ENCODE measurements around the gene CD180.

Gene CD180

GRCh38 chr5:67142816-67143215 lies 53.8 kb downstream of the CD180 start:
- Histone ChIP-seq H3K9me3 (ENCODE audit: control insufficient read depth, low read length) (no peaks in the 10 kb centered on the region), H3K36me3 (ENCODE audit: control insufficient read depth, insufficient read depth, low read length) (no peaks in the 10 kb centered on the region), H3K4me3 (ENCODE audit: low read depth, low read length) (no peak overlapping the region), H3K27ac (no peak overlapping the region), H2AFZ (no peak overlapping the region), H3K4me2 (ENCODE audit: low read length) (no peak overlapping the region), H3K4me1 (peaks cover 3% of the 10 kb centered on the region), H3K27me3 (ENCODE audit: control insufficient read depth, insufficient read depth, low read length) (no peaks in the 10 kb centered on the region), H3K9ac (no peak overlapping the region), H3K79me2 (peaks cover 3% of the 10 kb centered on the region)
- TF ChIP-seq CTCF (IDR thresholded peaks at IDR 0.05), result no peak

DNA sequence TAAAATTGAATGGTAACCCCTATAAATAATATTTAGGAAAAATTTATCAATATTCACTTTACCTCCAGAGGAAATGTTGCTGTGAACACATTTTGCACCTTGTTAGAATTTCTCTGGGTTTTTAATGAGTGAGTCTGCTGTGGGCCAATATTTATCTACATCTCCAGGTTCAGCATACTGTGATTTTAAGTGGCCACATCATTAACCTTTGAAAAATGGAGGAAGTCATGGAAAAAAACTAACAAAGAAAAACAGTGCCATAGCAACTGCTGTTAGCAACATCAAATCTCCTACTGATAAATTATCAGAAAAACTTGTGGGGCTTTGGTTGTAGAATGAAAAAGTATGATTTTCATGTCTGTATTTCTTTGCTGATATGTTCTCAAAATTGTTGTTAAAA lies 55.0 kb downstream of the CD180 start:
- Histone ChIP-seq H3K9me3 (ENCODE audit: control insufficient read depth, low read length) (no peaks in the 10 kb centered on the region), H3K36me3 (ENCODE audit: control insufficient read depth, insufficient read depth, low read length) (no peaks in the 10 kb centered on the region), H2AFZ (no peak overlapping the region), H3K9ac (no peak overlapping the region), H3K79me2 (peaks cover 7% of the 10 kb centered on the region), H3K27me3 (ENCODE audit: control insufficient read depth, insufficient read depth, low read length) (no peaks in the 10 kb centered on the region), H3K27ac (no peak overlapping the region), H3K4me2 (ENCODE audit: low read length) (no peak overlapping the region), H3K4me3 (ENCODE audit: low read depth, low read length) (no peak overlapping the region), H3K4me1 (peaks cover 3% of the 10 kb centered on the region)
- TF ChIP-seq CTCF (IDR thresholded peaks at IDR 0.05), result no peak

- TF ChIP-seq CTCF (IDR thresholded peaks at IDR 0.05), result no peak
- Histone ChIP-seq H3K4me1 (peaks cover 3% of the 10 kb centered on the region), H2AFZ (no peak overlapping the region), H3K4me2 (ENCODE audit: low read length) (no peak overlapping the region), H3K79me2 (peaks cover 7% of the 10 kb centered on the region), H3K27ac (no peak overlapping the region), H3K36me3 (ENCODE audit: control insufficient read depth, insufficient read depth, low read length) (no peaks in the 10 kb centered on the region), H3K27me3 (ENCODE audit: control insufficient read depth, insufficient read depth, low read length) (no peaks in the 10 kb centered on the region), H3K4me3 (ENCODE audit: low read depth, low read length) (no peak overlapping the region), H3K9ac (no peak overlapping the region), H3K9me3 (ENCODE audit: control insufficient read depth, low read length) (no peaks in the 10 kb centered on the region)
Observed at GRCh38 chr5:67140413-67140812, 56.2 kb downstream of the CD180 start.

- no peak overlapping the region for H3K4me3 ChIP-seq (ENCODE audit: low read depth, low read length)
- H3K79me2 ChIP-seq, result peaks cover 4% of the 10 kb centered on the region
- H3K4me1 ChIP-seq, result peaks cover 3% of the 10 kb centered on the region
- H2AFZ ChIP-seq, result no peak overlapping the region
- no peaks in the 10 kb centered on the region for H3K36me3 ChIP-seq (ENCODE audit: control insufficient read depth, insufficient read depth, low read length)
- H3K27ac ChIP-seq, result no peak overlapping the region
- no peaks in the 10 kb centered on the region for H3K9me3 ChIP-seq (ENCODE audit: control insufficient read depth, low read length)
- no peak for TF ChIP-seq CTCF (IDR thresholded peaks at IDR 0.05)
- H3K27me3 ChIP-seq (ENCODE audit: control insufficient read depth, insufficient read depth, low read length), result no peaks in the 10 kb centered on the region
- no peak overlapping the region for H3K9ac ChIP-seq
- H3K4me2 ChIP-seq (ENCODE audit: low read length), result no peak overlapping the region
Observed at GRCh38 chr5:67139030-67139429, 57.6 kb downstream of the CD180 start.

GRCh38 chr5:67135381-67135984 lies 61.1 kb downstream of the CD180 start:
- Histone ChIP-seq H3K9me3 (ENCODE audit: control insufficient read depth, low read length) (no peaks in the 10 kb centered on the region), H3K79me2 (peaks cover 4% of the 10 kb centered on the region), H3K27ac (no peak overlapping the region), H3K27me3 (ENCODE audit: control insufficient read depth, insufficient read depth, low read length) (no peaks in the 10 kb centered on the region), H3K9ac (no peak overlapping the region), H3K36me3 (ENCODE audit: control insufficient read depth, insufficient read depth, low read length) (no peaks in the 10 kb centered on the region), H3K4me2 (ENCODE audit: low read length) (no peak overlapping the region), H2AFZ (no peak overlapping the region), H3K4me3 (ENCODE audit: low read depth, low read length) (no peak overlapping the region), H3K4me1 (peaks cover 3% of the 10 kb centered on the region)
- TF ChIP-seq CTCF (IDR thresholded peaks at IDR 0.05), result no peak

Data from parathyroid adenoma (tissue), 2 donors.